ENCODE data around the gene MEOX2. TPM values are rescaled to one million over a fixed set of nuclear protein-coding genes. Genes with fewer than 3 reads are reported as not detected.

Gene MEOX2
- total RNA-seq, 4 donors from 2014 or later: 0.64 to 1.6 TPM; not detected in 2

DNA sequence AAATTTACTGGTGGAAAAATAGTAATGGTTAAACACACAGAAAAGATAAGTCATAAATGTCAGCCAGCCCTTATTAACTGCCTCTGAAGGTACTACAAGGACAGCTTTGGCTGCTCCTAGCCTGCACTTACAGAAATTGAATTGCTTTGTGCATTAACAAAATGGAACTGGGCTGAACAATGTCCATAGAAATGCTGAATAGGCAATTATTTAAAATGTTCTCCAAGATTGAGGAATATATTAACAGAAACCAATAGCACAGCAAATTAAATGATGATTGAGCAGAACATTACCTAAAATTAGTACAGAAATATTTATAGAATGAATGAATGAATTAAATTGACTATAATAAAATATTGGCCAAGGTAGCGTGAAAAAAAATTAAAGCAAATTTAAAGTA lies 82.3 kb downstream of the MEOX2 start:
- Histone ChIP-seq H3K27ac (no peak overlapping the region), H3K27me3 (no peaks in the 10 kb centered on the region), H3K9me3 (no peaks in the 10 kb centered on the region), H3K36me3 (no peaks in the 10 kb centered on the region), H3K4me3 (no peak overlapping the region), H3K4me1 (no peaks in the 10 kb centered on the region)
- no peak for TF ChIP-seq EP300 (IDR thresholded peaks at IDR 0.05; ENCODE audit: low read depth)
- TF ChIP-seq POLR2A (IDR thresholded peaks at IDR 0.05): no peak
- no peak for TF ChIP-seq POLR2AphosphoS5 (IDR thresholded peaks at IDR 0.05)
- TF ChIP-seq CTCF (IDR thresholded peaks at IDR 0.05): no peak
- WGBS, 2 donors (ENCODE audit: low coverage in 1 of 2): 98 to 100% methylated on average over 1 of the region's 1 CpG
- DNase-seq: no peak
- in situ Hi-C loops (cut with MboI; ENCODE audit: low pct_ligation_motif_present in 1 of 4, low pct_unique_long_range_greater_than_20kb in 1 of 4, low sequenced_read_pairs in 3 of 4) (no loop called here), intact Hi-C loops (cut with DNase I; ENCODE audit: low total_unique reads) (no loop called here)

DNA sequence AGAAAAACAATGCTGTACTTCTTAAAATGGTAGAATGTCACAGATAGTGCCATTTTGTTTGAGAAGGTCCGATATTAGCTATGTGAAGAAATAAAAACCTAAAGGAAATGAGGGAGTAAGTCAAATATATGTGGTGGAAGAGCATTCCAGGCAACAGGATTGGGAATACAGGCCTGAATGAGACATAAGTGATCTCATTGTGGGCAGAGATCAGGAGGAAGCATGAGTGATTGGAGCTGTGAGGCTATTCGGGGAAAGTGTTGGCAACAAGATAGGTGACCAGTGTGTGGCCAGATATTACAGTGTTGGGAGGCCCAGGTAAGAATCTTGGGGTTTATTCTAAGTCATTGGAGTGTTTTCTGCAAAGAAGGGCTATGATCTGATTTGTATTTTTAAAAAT lies 83.4 kb downstream of the MEOX2 start:
- TF ChIP-seq POLR2AphosphoS5 (IDR thresholded peaks at IDR 0.05) (no peak), EP300 (IDR thresholded peaks at IDR 0.05; ENCODE audit: low read depth) (no peak), CTCF (IDR thresholded peaks at IDR 0.05) (no peak), POLR2A (IDR thresholded peaks at IDR 0.05) (no peak)

DNA sequence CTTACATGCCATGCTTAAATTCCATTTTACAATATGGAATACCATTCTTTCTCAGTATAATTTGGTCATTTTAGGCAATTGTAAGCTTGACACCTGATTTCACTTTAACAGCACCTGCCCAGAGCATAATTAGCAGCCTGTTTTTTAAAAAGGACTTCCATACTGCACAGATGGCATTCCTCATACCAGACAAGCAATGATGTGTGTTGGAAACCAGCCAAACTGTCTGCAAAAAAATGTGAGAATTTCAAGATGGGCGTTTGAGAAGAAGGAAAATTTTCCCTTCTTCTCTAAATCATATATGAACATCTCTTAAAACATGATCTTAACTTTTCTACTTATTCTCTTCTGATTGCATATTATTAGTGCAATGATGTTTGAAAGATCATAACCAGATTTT lies 84.2 kb downstream of the MEOX2 start:
- Histone ChIP-seq H3K9me3 (no peaks in the 10 kb centered on the region), H3K4me1 (no peaks in the 10 kb centered on the region), H3K36me3 (no peaks in the 10 kb centered on the region), H3K4me3 (no peak overlapping the region), H3K27ac (no peak overlapping the region), H3K27me3 (no peaks in the 10 kb centered on the region)
- no peak for TF ChIP-seq POLR2AphosphoS5 (IDR thresholded peaks at IDR 0.05)
- TF ChIP-seq EP300 (IDR thresholded peaks at IDR 0.05; ENCODE audit: low read depth): no peak
- TF ChIP-seq POLR2A (IDR thresholded peaks at IDR 0.05): no peak
- no peak for TF ChIP-seq CTCF (IDR thresholded peaks at IDR 0.05)
- 36 to 47% methylated on average over 1 of the region's 1 CpG for WGBS, 2 donors (ENCODE audit: low coverage in 1 of 2)
- intact Hi-C loops (cut with DNase I; ENCODE audit: low total_unique reads) (no loop called here), in situ Hi-C loops (cut with MboI; ENCODE audit: low pct_ligation_motif_present in 1 of 4, low pct_unique_long_range_greater_than_20kb in 1 of 4, low sequenced_read_pairs in 3 of 4) (no loop called here)
- no peak for DNase-seq

More for the DNA sequence above, 83.4 kb downstream of the MEOX2 start:
- DNase-seq: no peak
- intact Hi-C loops (cut with DNase I; ENCODE audit: low total_unique reads) (no loop called here), in situ Hi-C loops (cut with MboI; ENCODE audit: low pct_ligation_motif_present in 1 of 4, low pct_unique_long_range_greater_than_20kb in 1 of 4, low sequenced_read_pairs in 3 of 4) (no loop called here)
- H3K4me1 ChIP-seq: no peaks in the 10 kb centered on the region
- no peaks in the 10 kb centered on the region for H3K9me3 ChIP-seq
- no peak overlapping the region for H3K4me3 ChIP-seq
- no peak overlapping the region for H3K27ac ChIP-seq
- H3K36me3 ChIP-seq: no peaks in the 10 kb centered on the region
- 69 to 85% methylated on average over 2 of the region's 2 CpGs for whole genome bisulfite sequencing, 2 donors (ENCODE audit: low coverage in 1 of 2)
- H3K27me3 ChIP-seq: no peaks in the 10 kb centered on the region

- intact Hi-C loops (cut with DNase I; ENCODE audit: low total_unique reads) (no loop called here), in situ Hi-C loops (cut with MboI; ENCODE audit: low pct_ligation_motif_present in 1 of 4, low pct_unique_long_range_greater_than_20kb in 1 of 4, low sequenced_read_pairs in 3 of 4) (no loop called here)
- Histone ChIP-seq H3K27ac (no peak overlapping the region), H3K4me3 (no peak overlapping the region), H3K4me1 (no peaks in the 10 kb centered on the region), H3K36me3 (no peaks in the 10 kb centered on the region), H3K9me3 (no peaks in the 10 kb centered on the region), H3K27me3 (no peaks in the 10 kb centered on the region)
- no peak for DNase-seq
- WGBS, 2 donors (ENCODE audit: low coverage in 1 of 2): 84 to 90% methylated on average over 1 of the region's 1 CpG
- TF ChIP-seq EP300 (IDR thresholded peaks at IDR 0.05; ENCODE audit: low read depth): no peak
- no peak for TF ChIP-seq POLR2AphosphoS5 (IDR thresholded peaks at IDR 0.05)
- TF ChIP-seq CTCF (IDR thresholded peaks at IDR 0.05): no peak
- TF ChIP-seq POLR2A (IDR thresholded peaks at IDR 0.05): no peak
Measured at GRCh38 chr7:15601175-15601574, 85.3 kb downstream of the MEOX2 start.

Data from transverse colon (tissue), 4 donors.